ENCODE data around the gene INTS2.
A peak's percentile ranks its signal among the peaks of the same experiment; 100 is the strongest.

INTS2 gene

DNA sequence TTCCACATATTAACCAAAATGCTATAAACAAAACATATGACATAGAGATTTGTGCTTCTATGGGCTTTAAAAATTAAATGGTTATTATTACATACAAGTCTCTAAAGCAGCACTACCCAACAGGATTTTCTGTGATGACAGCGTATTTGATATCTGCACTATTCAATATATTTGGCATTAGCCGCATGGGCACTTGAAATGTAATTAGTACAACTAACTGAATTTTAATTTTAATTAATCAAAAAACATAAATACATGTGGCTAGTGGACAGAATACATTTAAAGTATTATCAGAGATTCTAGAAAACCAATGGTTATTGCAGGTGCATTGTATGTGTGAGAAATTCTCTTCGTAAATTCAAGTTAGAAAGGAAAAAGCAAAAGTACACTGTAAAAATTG is 110.3 kb downstream of the INTS2 start:
- no peak for DNase-seq

DNA sequence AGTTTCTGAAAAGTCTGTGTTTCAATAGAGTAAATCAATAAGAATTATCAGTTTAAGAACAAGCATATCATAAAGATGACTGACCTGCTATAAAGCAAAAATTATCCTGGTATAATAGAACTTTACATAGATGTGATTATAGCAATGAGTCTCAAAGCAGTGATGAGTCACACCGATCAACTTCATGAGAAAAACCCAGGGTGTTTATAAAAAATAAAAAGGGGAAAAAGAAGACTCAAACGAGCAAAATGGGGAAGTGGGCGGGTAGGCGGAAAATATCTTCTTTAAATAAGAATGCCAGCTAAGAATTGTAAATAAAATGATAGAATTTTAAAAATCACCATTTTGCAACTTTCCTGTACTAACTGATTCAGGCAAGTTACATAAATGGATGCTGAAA is 111.2 kb downstream of the INTS2 start:
- DNase-seq = no peak

DNA sequence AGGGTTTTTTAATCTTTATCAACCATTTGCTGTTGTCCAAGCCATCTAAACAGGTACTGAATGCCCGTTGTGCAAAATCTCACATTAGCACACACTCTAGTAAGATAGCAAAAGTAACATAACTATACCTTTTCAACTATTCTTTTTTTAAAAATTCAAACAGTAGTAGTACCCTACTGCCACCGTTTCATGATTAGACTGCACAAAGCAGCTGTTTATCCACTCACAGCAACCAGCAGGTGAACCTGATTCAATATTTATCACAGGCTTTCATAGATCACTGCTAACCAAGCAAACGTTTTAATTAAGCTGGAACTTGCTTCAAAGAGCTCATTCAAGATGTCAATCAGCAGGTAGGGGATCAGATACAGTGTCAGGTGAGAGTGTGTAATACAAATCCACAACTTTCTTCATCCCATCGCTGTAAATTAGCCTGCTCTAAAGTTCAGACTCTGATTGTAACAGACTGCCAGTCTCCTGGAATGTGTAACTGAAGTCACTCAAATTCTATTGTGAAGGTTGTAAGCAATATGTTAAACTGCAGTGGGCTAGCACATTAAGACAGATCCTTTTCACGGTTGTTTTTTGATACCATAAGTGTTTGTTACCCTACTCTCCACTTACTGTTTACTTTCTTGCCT is 111.8 kb downstream of the INTS2 start:
- peak; percentile 48 for DNase-seq
